Globus pallidus (tissue), 1 donor: ENCODE results near the gene CMTM8.
A peak's percentile ranks its signal among the peaks of the same experiment; 100 is the strongest.
"Not testable (repeated sequence)": the region's sequence is repeated elsewhere in the genome, so short reads cannot be mapped to it uniquely, and the experiment has no call there.

Source experiments
- DNase-seq: peaks from one replicate; pipeline ENCODE4 v3.0.0-alpha.2; 2015; ENCODE audit warnings: low spot score

Gene CMTM8

GRCh38 chr3:32379831-32380500 lies 141.5 kb downstream of the CMTM8 start:
- DNase-seq, result no peak

GRCh38 chr3:32381922-32382321 lies 143.4 kb downstream of the CMTM8 start:
- DNase-seq, result no peak

- no peak for DNase-seq
Measured at GRCh38 chr3:32383136-32383711, 144.7 kb downstream of the CMTM8 start.

GRCh38 chr3:32384938-32385337 lies 146.5 kb downstream of the CMTM8 start:
- DNase-seq, result no peak

GRCh38 chr3:32387512-32387911 lies 149.0 kb downstream of the CMTM8 start:
- no peak for DNase-seq

- DNase-seq, result not testable (repeated sequence)
Measured at GRCh38 chr3:32389577-32389976, 151.1 kb downstream of the CMTM8 start.

GRCh38 chr3:32391643-32392535 lies 153.4 kb downstream of the CMTM8 start, which contains the start of gene CMTM7:
CMTM7 (plus strand) TSS chr3:32391853; CDS start chr3:32391907, 54 bp downstream.
- no peak for DNase-seq

GRCh38 chr3:32392536-32393302 lies 154.2 kb downstream of the CMTM8 start:
- DNase-seq, result no peak

GRCh38 chr3:32395496-32395895 lies 157.0 kb downstream of the CMTM8 start:
- no peak for DNase-seq

GRCh38 chr3:32397941-32398340 lies 159.5 kb downstream of the CMTM8 start:
- DNase-seq, result no peak

GRCh38 chr3:32398531-32398930 lies 160.1 kb downstream of the CMTM8 start:
- no peak for DNase-seq

GRCh38 chr3:32399030-32399620 lies 160.6 kb downstream of the CMTM8 start:
- DNase-seq, result no peak

GRCh38 chr3:32401126-32401525 lies 162.6 kb downstream of the CMTM8 start:
- DNase-seq, result no peak

- peak; percentile 69 for DNase-seq
Measured at GRCh38 chr3:32401556-32402081, 163.1 kb downstream of the CMTM8 start.

- DNase-seq, result no peak
Measured at GRCh38 chr3:32403663-32404062, 165.2 kb downstream of the CMTM8 start.

GRCh38 chr3:32404714-32405113 lies 166.2 kb downstream of the CMTM8 start:
- DNase-seq, result no peak

GRCh38 chr3:32405155-32405554 lies 166.7 kb downstream of the CMTM8 start:
- no peak for DNase-seq

- DNase-seq, result no peak
Measured at GRCh38 chr3:32405711-32406323, 167.3 kb downstream of the CMTM8 start.

- DNase-seq, result no peak
Measured at GRCh38 chr3:32406486-32407408, 168.3 kb downstream of the CMTM8 start.
